H1 (cell line): ENCODE data around the gene NFIX. TPM values are rescaled to one million over a fixed set of nuclear protein-coding genes. Genes with fewer than 3 reads are reported as not detected.

Experiments
- MAFK ChIP-seq: IDR thresholded peaks from 2 replicates; pipeline ENCODE4 v1.6.1; 2012; ENCODE audit warnings: low read depth, mild to moderate bottlenecking, improper control_type of control experiment, low read length
- RAD21 ChIP-seq, 2 experiments: IDR thresholded peaks in 1 of 2; conservative IDR thresholded peaks in 1 of 2; 2 replicates each; pipeline ENCODE4 v1.6.1; 2011; ENCODE audit warnings: low read depth in 2 of 2, low read length in 2 of 2, improper control_type of control experiment in 1 of 2, inconsistent platforms in 1 of 2, mild to moderate bottlenecking in 1 of 2, moderate library complexity in 1 of 2
- TAF1 ChIP-seq: IDR thresholded peaks from 2 replicates; pipeline ENCODE4 v1.6.1; 2011; ENCODE audit warnings: mild to moderate bottlenecking, low read depth, low read length
- TCF12 ChIP-seq: IDR thresholded peaks from 2 replicates; pipeline ENCODE4 v1.6.1; 2011; ENCODE audit warnings: low read depth, mild to moderate bottlenecking, low read length
- YY1 ChIP-seq: IDR thresholded peaks from 2 replicates; pipeline ENCODE4 v1.6.1; 2011; ENCODE audit warnings: low read depth, mild to moderate bottlenecking, low read length
- polyA plus RNA-seq, 7 experiments: library from polyadenylated mRNA; depleted of rRNA in 3 of 7; stranded (reverse) in 5 of 7; unstranded in 2 of 7; fragments of >200 nt in 5 of 7; fragments of 200-250 nt in 2 of 7; gene quantifications; 1 replicate in 5 of 7; 2 replicates in 1 of 7; 4 replicates in 1 of 7; pipeline versions ENCODE4 v1.2.1 to v1.2.3, GENCODE V29; 2011 to 2013; ENCODE audit warnings: missing spikeins in 2 of 7, mixed read lengths in 2 of 7
- total RNA-seq: library from RNA; stranded (reverse); fragmentation: NEBNext Ultra II Directional; extraction: Animal tissue kit (Norgen Biotek cat#: 25700); gene quantifications from 2 replicates; pipeline ENCODE4 v1.2.1, GENCODE V29; 2021

Gene NFIX
- total and polyA plus RNA-seq, 2 of the 8 experiments (the other 6 are each of a cell fraction or from before 2014, with no cell fraction given) = 0.03 to 0.20 TPM

DNA sequence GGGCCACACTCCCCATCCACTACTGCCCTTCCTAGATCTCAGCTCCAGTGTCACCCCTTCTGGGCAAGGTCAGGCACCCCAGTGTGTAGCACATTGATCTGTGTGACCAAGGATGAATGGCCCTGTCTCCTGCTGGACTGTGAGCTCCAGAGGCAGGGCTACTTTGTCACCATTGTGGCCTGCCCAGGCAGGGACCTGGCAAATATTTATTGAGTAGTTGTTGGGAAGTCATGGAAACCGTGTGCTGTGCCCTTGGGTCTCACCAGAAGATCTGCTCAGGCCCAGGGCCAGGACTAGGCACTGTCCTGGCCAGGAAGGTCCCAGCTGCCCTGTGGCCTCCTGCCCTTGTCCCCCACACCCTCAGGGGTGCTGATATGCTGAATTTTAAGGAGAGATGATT lies 133.3 kb downstream of the NFIX start (continued):
- TF ChIP-seq RAD21 (IDR thresholded peaks at IDR 0.05 in 1 of 2, conservative IDR thresholded peaks at IDR 0.05 in 1 of 2; ENCODE audit: low read depth in 2 of 2, low read length in 2 of 2) (no peak), MAFK (no peak), YY1 (no peak), TCF12 (no peak), TAF1 (no peak)
